C4-2B (cell line): Measurements from ENCODE around the gene PCSK1N.
A peak's percentile ranks its signal among the peaks of the same experiment; 100 is the strongest.

Experiments used
- H3K27ac ChIP-seq: fragments of 450-650 bp; 2 replicates; pipeline ENCODE4 v1.5.1; 2017
- ZFX ChIP-seq: fragments of 450-650 bp; IDR thresholded peaks from 2 replicates; pipeline ENCODE4 v1.6.1; 2017
- TF ChIP-seq, protein P1 (sequence below): fragments of 450-650 bp; conservative IDR thresholded peaks from 2 replicates; pipeline ENCODE4 v1.5.1; 2017; ENCODE audit warnings: mild to moderate bottlenecking

The PCSK1N gene

DNA sequence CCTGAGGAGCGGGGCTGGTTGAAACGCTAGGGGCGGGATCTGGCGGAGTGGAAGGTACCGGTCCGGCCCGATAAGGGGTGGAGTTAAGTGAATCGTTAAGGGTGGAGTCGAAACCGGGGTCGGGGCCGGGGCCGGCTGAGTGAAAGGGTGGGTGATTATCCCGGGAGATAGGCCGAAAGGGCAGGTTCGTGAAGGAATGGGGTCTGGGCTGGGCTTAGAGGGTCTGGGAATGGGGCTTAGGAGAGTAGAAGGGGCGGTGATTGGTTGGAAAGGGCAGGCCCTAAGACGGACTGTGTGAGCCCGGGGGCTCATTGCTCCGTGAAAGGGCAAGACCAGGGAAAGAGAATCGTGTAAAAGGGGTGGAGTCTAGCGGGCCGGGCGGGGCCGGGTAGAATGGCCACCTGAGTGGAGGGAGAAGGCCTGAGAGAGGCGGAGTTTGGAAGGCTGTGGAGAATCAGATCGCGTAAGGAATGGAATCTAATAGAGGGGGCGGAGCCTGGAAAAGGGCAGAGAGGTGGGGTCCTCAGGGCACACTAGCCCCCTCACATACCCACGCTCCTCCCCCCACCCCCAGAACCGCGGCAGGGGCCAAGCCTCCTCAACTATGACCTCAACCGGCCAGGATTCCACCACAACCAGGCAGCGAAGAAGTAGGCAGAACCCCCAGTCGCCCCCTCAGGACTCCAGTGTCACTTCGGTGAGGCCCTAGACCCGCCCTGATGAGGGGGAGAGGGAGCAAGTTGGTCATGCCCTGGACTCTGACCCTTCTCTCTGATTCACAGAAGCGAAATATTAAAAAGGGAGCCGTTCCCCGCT lies 33.1 kb downstream of the PCSK1N start:
- H3K27ac ChIP-seq = peak overlapping the region; percentile 88
- TF ChIP-seq, protein P1, sequence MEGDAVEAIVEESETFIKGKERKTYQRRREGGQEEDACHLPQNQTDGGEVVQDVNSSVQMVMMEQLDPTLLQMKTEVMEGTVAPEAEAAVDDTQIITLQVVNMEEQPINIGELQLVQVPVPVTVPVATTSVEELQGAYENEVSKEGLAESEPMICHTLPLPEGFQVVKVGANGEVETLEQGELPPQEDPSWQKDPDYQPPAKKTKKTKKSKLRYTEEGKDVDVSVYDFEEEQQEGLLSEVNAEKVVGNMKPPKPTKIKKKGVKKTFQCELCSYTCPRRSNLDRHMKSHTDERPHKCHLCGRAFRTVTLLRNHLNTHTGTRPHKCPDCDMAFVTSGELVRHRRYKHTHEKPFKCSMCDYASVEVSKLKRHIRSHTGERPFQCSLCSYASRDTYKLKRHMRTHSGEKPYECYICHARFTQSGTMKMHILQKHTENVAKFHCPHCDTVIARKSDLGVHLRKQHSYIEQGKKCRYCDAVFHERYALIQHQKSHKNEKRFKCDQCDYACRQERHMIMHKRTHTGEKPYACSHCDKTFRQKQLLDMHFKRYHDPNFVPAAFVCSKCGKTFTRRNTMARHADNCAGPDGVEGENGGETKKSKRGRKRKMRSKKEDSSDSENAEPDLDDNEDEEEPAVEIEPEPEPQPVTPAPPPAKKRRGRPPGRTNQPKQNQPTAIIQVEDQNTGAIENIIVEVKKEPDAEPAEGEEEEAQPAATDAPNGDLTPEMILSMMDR = no peak
- TF ChIP-seq ZFX = no peak

DNA sequence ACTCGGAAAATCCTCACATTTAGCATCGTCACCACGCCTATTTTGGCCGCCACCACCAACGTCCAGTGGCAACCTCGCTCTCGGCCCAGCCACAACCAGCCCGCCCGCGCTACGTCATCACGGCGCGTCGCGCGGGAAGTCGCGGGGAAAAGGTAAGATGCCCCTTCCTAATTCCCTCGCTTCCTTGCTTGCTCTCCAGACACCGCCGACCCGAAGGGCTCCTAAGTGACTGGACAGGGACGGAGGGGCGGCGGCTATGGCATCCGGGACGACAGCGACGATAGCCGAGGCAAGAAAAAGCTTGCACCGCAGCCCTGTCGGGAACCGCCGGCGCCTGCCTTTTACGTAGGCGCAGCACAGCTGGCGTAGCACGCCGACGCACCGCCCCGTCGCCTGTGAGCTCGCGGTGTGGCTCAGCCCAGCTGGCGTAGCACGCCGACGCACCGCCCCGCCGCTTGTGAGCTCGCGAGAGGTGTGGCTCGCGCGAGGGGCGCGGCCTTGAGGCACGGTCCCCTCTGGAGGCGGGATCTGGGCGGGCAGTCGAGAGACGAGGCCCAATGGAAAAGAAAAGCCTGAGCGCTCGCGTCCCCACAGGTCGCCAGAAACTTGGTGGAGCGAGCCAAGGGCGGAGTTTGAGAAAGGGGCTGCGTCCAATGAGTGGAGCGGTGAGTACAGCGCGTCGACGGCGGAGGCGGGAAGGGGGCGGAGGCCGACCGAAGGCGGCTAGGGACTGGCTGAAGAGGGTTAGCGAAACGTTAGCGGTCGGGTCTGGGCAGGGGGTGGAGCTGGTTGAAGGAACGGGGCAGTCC lies 33.9 kb downstream of the PCSK1N start, which contains the start of gene HDAC6:
HDAC6 (plus strand) TSS at position 788 of the 809 bp plus-strand sequence. CDS start 626 bp downstream, outside the sequence.
- H3K27ac ChIP-seq = peak within 1 kb of the TSS; percentile 88
- TF ChIP-seq ZFX = no peak
- TF ChIP-seq, protein P1 = no peak

DNA sequence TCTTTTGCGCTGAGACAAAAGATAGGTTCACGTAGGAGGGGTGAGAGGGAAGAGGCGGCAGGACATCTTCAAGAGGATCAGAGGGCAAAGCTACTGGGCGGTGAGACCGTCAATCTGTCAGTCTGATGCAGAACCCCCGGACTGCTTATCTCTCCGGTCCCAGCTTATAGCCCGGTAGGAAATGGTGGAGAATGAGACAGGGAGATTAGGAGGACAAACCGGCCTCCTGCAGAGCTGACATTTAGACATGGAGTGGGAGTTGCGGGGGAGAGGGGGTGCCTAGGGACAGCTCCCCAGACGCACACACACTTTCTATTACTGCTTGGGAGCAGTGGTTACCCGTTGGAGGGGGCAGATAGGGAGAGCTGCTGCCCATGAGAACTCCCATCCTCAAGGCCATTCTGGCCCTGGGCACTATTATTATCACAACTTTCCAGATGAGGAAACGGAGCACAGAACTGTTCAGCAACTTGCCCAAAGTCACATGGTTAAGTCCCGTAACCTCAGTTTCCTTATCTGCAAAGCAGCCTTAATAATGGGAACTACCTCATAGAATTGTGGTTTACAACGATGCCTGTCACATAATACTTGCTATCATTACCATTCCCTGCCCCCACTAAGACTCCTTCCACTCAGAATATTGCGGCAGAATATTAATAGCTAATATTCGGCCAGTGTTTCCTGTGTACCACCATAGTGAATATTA lies 34.7 kb downstream of the PCSK1N start:
- no peak for TF ChIP-seq ZFX
- TF ChIP-seq, protein P1 = no peak
- H3K27ac ChIP-seq = peak overlapping the region; percentile 88

DNA sequence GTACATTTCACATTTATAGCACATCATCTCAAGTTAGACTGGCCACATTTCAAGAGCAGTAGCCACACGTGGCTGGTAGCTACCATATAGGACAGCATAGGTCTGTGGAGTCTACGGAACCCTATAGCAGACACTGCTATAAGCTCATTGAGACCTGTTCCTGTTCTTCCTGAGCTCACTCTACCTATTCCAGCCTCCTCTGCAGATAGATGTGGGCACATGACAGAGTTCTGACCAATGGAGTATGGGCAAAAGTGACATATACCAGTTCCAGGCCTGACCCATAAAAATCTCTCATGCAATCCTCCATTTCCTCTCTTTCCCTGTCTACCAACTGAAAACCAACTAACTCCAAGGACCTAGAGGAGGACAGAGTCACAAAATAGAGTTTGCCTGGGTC lies 37.1 kb downstream of the PCSK1N start:
- H3K27ac ChIP-seq = no peak overlapping the region
- no peak for TF ChIP-seq ZFX
- TF ChIP-seq, protein P1 = no peak

DNA sequence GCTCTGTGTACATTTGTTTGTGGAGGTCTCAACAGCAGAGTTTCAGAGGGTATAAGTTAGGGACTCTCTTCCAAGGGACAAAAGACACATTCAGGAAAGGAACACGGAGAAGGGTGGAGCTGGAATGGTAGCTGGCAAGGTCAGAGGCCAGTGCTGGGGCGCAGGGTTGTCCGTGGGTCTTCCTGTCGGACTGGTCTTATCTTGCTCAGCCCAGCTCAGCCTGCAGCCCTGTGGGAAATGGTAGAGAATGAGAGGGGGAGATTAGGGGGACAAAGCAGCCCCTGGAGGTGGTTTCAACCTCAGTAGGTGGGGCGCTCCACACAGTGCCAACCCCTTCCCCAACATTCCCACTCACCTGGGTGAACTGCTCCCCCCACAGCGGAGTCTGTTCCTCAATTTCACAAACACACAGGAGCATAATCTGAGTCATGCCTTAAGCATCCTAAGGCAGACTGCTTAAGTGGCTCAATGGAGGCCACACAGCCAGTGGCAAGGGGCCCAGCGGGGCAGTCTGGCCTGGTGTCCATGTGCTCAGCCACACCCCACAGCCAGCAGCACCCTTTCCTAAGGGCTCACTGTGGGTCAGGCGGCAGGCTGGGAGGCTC lies 40.4 kb downstream of the PCSK1N start:
- no peak for TF ChIP-seq ZFX
- TF ChIP-seq, protein P1 = no peak
- H3K27ac ChIP-seq = no peak overlapping the region

DNA sequence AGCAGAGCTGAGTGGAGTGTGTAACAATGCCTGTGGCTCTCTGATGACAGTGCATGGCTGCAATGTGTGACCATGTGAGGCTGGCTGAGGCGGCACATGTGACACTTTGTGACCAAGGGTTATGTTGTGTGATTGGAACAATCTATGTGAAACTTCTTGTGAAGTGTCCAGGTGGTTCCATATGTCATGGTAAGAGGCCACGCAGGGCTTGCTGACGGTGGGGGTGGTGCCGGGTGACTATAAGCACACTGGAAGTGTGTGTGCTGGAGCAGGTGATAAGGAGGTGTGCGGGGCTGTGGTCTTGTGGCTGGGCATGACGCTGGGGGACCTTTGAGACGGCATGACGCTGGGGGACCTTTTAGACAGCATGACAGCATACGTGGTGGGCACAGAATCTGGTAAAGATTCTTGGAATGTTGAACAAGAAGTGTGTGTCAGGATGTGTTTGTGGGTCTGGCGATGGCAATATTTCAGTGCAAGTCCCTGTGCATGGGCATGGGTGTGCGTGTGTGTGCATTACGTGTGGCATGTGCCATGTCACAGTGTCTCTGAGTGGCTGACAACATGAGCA lies 41.0 kb downstream of the PCSK1N start:
- H3K27ac ChIP-seq = no peak overlapping the region
- TF ChIP-seq, protein P1 = no peak
- no peak for TF ChIP-seq ZFX
